Astrocyte (in vitro differentiated cells and primary cell): Measurements from ENCODE around the gene APBA2. TPM values are rescaled to one million over a fixed set of nuclear protein-coding genes. Genes with fewer than 3 reads are reported as not detected.

ENCODE experiments used
- DNase-seq: peaks from one replicate; pipeline ENCODE4 v3.0.0-alpha.2; 2010; ENCODE audit warnings: low read depth
- FAIRE-seq: peaks from 2 replicates; lab custom pipeline; 2011; peaks lifted over from hg19 to GRCh38; lab: Jason Lieb, UNC
- H2AFZ ChIP-seq: 2 replicates; pipeline ENCODE4 v1.6.0; 2012; ENCODE audit warnings: low read depth, low read length, inconsistent platforms
- H3K27ac ChIP-seq: 2 replicates; pipeline ENCODE4 v1.5.1; 2011; ENCODE audit warnings: low read depth, low read length, inconsistent platforms
- H3K27me3 ChIP-seq: 2 replicates; pipeline ENCODE4 v1.6.0; 2011; ENCODE audit warnings: low read length, inconsistent platforms; ENCODE audit not compliant: insufficient read depth
- H3K36me3 ChIP-seq: 2 replicates; pipeline ENCODE4 v1.5.1; 2011; ENCODE audit warnings: low read length, inconsistent platforms; ENCODE audit not compliant: insufficient read depth
- H3K4me1 ChIP-seq: 2 replicates; pipeline ENCODE4 v1.5.1; 2011; ENCODE audit warnings: low read length, inconsistent platforms; ENCODE audit not compliant: insufficient read depth
- H3K4me2 ChIP-seq: 2 replicates; pipeline ENCODE4 v1.6.0; 2012; ENCODE audit warnings: low read length, inconsistent platforms
- H3K4me3 ChIP-seq: 2 replicates; pipeline ENCODE4 v1.5.1; 2011; ENCODE audit warnings: low read depth, mild to moderate bottlenecking, low read length, inconsistent platforms; ENCODE audit not compliant: insufficient read depth
- H3K79me2 ChIP-seq: 2 replicates; pipeline ENCODE4 v1.6.0; 2012; ENCODE audit warnings: mild to moderate bottlenecking, low read length, inconsistent platforms; ENCODE audit not compliant: insufficient read depth
- H3K9ac ChIP-seq: 2 replicates; pipeline ENCODE4 v1.6.0; 2012; ENCODE audit warnings: mild to moderate bottlenecking, low read length, inconsistent platforms
- H3K9me3 ChIP-seq: 2 replicates; pipeline ENCODE4 v1.5.1; 2012; ENCODE audit warnings: low read depth, mild to moderate bottlenecking, low read length, inconsistent platforms; ENCODE audit not compliant: insufficient read depth
- H4K20me1 ChIP-seq: 2 replicates; pipeline ENCODE4 v1.6.0; 2012; ENCODE audit warnings: low read length, inconsistent platforms; ENCODE audit not compliant: insufficient read depth
- H3K27ac Mint-ChIP-seq: one replicate; pipeline ENCODE4 v1.8.0; 2021; ENCODE audit warnings: mild to moderate bottlenecking, mixed read lengths; ENCODE audit not compliant: unreplicated experiment
- H3K27me3 Mint-ChIP-seq: one replicate; pipeline ENCODE4 v1.8.0; 2021; ENCODE audit warnings: low read depth, mixed read lengths; ENCODE audit not compliant: unreplicated experiment
- H3K36me3 Mint-ChIP-seq: one replicate; pipeline ENCODE4 v1.8.0; 2021; ENCODE audit warnings: low read depth, mixed read lengths; ENCODE audit not compliant: unreplicated experiment
- H3K4me1 Mint-ChIP-seq: one replicate; pipeline ENCODE4 v1.8.0; 2021; ENCODE audit warnings: low read depth, mixed read lengths; ENCODE audit not compliant: unreplicated experiment
- H3K4me3 Mint-ChIP-seq: one replicate; pipeline ENCODE4 v1.8.0; 2021; ENCODE audit warnings: mild to moderate bottlenecking, moderate library complexity, mixed read lengths; ENCODE audit not compliant: unreplicated experiment
- H3K9me3 Mint-ChIP-seq: one replicate; pipeline ENCODE4 v1.8.0; 2021; ENCODE audit warnings: mild to moderate bottlenecking, mixed read lengths; ENCODE audit not compliant: unreplicated experiment
- EZH2 ChIP-seq: IDR thresholded peaks from 2 replicates; pipeline ENCODE4 v1.6.1; 2012; ENCODE audit warnings: mild to moderate bottlenecking, low read length, inconsistent platforms; ENCODE audit not compliant: insufficient read depth
- total RNA-seq: library from RNA; stranded (reverse); gene quantifications from 2 replicates; pipeline ENCODE4 v1.2.1, GENCODE V29; 2021
- TF ChIP-seq, protein P1 (sequence below): IDR thresholded peaks from 2 replicates; pipeline ENCODE4 v1.5.1; 2011; ENCODE audit warnings: low read depth, mild to moderate bottlenecking, inconsistent platforms, low read length, moderate library complexity; ENCODE audit not compliant: insufficient read depth

APBA2 gene
- total RNA-seq, 1 donor from 2014 or later: 15.2 TPM

DNA sequence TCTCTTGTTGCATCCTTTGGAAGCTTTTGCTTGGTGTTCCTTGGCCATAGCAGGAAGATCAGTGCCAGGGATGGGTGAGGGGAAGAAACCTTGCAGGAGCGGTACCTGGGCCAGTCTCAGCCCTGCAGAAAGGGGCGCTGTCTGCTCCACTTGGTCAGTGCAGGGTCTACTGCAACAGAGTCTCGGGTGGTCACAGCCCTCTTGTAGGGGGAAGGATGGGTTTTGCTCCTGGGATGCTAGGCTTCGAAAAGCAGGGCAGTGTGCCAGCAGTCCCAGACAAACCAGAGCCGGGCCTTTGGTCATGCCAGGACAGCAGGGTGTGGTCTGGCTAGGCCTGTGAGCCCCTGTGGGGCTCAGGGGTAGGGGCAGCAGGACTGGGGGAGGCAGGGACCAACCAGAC is 186.7 kb downstream of the APBA2 start:
- H3K27ac ChIP-seq: no peak overlapping the region
- H3K9me3 Mint-ChIP-seq: peaks cover 5% of the 10 kb centered on the region
- DNase-seq: no peak

DNA sequence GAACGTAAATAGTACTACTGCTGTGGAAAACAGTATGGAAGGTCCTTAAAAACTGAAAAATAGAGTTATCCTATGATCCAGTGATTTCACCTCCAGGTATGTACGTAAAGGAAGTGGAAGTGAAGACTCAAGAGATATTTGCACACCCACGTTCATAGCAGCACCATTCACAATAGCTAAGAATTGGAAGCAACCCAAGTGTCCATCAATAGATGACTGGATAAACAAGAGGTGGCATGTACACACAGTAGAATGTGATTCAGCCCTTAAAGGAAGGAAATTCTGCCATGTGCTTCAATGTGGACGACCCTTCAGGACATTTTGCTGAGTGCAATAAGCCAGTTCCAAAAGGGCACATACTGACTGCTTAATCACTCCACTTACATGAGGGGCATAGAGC is 188.3 kb downstream of the APBA2 start:
- no peaks in the 10 kb centered on the region for H3K36me3 ChIP-seq
- H3K4me2 ChIP-seq: no peak overlapping the region
- Mint-ChIP-seq H3K4me3 (no peak overlapping the region), H3K4me1 (peaks cover 7% of the 10 kb centered on the region), H3K27ac (no peak overlapping the region), H3K27me3 (no peaks in the 10 kb centered on the region), H3K36me3 (peaks cover 4% of the 10 kb centered on the region), H3K9me3 (peaks cover 5% of the 10 kb centered on the region)
- TF ChIP-seq, protein P1, sequence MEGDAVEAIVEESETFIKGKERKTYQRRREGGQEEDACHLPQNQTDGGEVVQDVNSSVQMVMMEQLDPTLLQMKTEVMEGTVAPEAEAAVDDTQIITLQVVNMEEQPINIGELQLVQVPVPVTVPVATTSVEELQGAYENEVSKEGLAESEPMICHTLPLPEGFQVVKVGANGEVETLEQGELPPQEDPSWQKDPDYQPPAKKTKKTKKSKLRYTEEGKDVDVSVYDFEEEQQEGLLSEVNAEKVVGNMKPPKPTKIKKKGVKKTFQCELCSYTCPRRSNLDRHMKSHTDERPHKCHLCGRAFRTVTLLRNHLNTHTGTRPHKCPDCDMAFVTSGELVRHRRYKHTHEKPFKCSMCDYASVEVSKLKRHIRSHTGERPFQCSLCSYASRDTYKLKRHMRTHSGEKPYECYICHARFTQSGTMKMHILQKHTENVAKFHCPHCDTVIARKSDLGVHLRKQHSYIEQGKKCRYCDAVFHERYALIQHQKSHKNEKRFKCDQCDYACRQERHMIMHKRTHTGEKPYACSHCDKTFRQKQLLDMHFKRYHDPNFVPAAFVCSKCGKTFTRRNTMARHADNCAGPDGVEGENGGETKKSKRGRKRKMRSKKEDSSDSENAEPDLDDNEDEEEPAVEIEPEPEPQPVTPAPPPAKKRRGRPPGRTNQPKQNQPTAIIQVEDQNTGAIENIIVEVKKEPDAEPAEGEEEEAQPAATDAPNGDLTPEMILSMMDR: no peak
- no peak for TF ChIP-seq EZH2
- no peaks in the 10 kb centered on the region for H3K27me3 ChIP-seq
- H3K79me2 ChIP-seq: no peaks in the 10 kb centered on the region
- no peaks in the 10 kb centered on the region for H3K4me1 ChIP-seq
- DNase-seq (peak; percentile 19), FAIRE-seq (no peak)
- H3K4me3 ChIP-seq: no peak overlapping the region
- H3K9me3 ChIP-seq: no peaks in the 10 kb centered on the region
- H4K20me1 ChIP-seq: peaks cover 3% of the 10 kb centered on the region
- H3K27ac ChIP-seq: no peak overlapping the region
- no peak overlapping the region for H3K9ac ChIP-seq
- no peak overlapping the region for H2AFZ ChIP-seq

More for the DNA sequence above, 186.7 kb downstream of the APBA2 start:
- Mint-ChIP-seq H3K27me3 (no peaks in the 10 kb centered on the region), H3K4me3 (no peak overlapping the region), H3K4me1 (peaks cover 7% of the 10 kb centered on the region), H3K36me3 (peaks cover 2% of the 10 kb centered on the region), H3K27ac (no peak overlapping the region)
- Histone ChIP-seq H3K9ac (no peak overlapping the region), H4K20me1 (peaks cover 3% of the 10 kb centered on the region), H3K9me3 (no peaks in the 10 kb centered on the region), H3K27me3 (no peaks in the 10 kb centered on the region), H3K36me3 (no peaks in the 10 kb centered on the region), H2AFZ (no peak overlapping the region), H3K4me1 (no peaks in the 10 kb centered on the region), H3K79me2 (no peaks in the 10 kb centered on the region), H3K4me2 (no peak overlapping the region), H3K4me3 (no peak overlapping the region)
- no peak for FAIRE-seq
- no peak for TF ChIP-seq EZH2
- TF ChIP-seq, protein P1: no peak

DNA sequence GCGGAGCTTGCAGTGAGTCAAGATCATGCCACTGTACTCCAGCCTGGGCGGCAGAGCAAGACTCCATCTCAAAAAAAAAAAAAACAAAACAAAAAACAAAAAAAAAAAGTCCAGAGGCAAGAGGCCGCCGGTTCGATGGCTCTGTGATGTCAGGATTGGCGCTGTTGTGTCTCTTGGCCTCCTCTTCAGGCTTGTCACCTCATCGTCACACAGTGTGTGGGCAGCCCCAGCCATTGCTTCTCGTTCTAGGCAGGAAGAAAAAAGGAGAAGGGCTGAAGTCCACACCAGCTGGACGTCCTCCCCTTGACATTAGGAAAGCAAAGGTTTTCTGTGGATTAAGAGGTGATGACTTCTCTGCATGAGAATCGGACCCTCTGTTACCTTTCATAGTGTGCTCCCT is 192.8 kb downstream of the APBA2 start:
- H3K27me3 Mint-ChIP-seq: no peaks in the 10 kb centered on the region
- H4K20me1 ChIP-seq: no peaks in the 10 kb centered on the region
- no peak for FAIRE-seq
- no peaks in the 10 kb centered on the region for H3K79me2 ChIP-seq
- H3K9me3 Mint-ChIP-seq: no peaks in the 10 kb centered on the region
- no peaks in the 10 kb centered on the region for H3K4me1 ChIP-seq
- H3K27me3 ChIP-seq: no peaks in the 10 kb centered on the region
- DNase-seq: no peak
- no peak overlapping the region for H3K9ac ChIP-seq
- no peak overlapping the region for H3K4me3 ChIP-seq
- peaks cover 3% of the 10 kb centered on the region for H3K36me3 Mint-ChIP-seq
- no peaks in the 10 kb centered on the region for H3K9me3 ChIP-seq
- no peak for TF ChIP-seq EZH2
- TF ChIP-seq, protein P1: no peak
- H3K36me3 ChIP-seq: no peaks in the 10 kb centered on the region
- no peak overlapping the region for H3K4me3 Mint-ChIP-seq
- H2AFZ ChIP-seq: no peak overlapping the region
- H3K4me2 ChIP-seq: no peak overlapping the region
- no peak overlapping the region for H3K27ac Mint-ChIP-seq
- no peak overlapping the region for H3K27ac ChIP-seq
- H3K4me1 Mint-ChIP-seq: peaks cover 5% of the 10 kb centered on the region
